ENCODE results near the gene STON1.
A peak's percentile ranks its signal among the peaks of the same experiment; 100 is the strongest.

Gene STON1

GRCh38 chr2:48530033-48530811 is at the start of gene STON1:
STON1 (plus strand) TSS chr2:48530154; CDS start chr2:48580634, 50,480 bp downstream.
- no peaks in the 10 kb centered on the region for H3K27me3 Mint-ChIP-seq
- H3K36me3 Mint-ChIP-seq (ENCODE audit: low read depth), result peaks cover 2% of the 10 kb centered on the region
- H3K4me3 Mint-ChIP-seq, result peak within 1 kb of the TSS; percentile 70
- peak within 1 kb of the TSS; percentile 59 for H3K27ac Mint-ChIP-seq
- no peaks in the 10 kb centered on the region for H3K9me3 Mint-ChIP-seq
- DNase-seq (peak; percentile 20), ATAC-seq (peak; percentile 39)
- peaks cover 21% of the 10 kb centered on the region for H3K4me1 Mint-ChIP-seq

- Mint-ChIP-seq H3K27me3 (no peaks in the 10 kb centered on the region), H3K9me3 (no peaks in the 10 kb centered on the region), H3K27ac (no peak overlapping the region), H3K36me3 (ENCODE audit: low read depth) (peaks cover 22% of the 10 kb centered on the region), H3K4me3 (no peak overlapping the region), H3K4me1 (no peaks in the 10 kb centered on the region)
- ATAC-seq, result no peak
- no peak for DNase-seq
Observed at GRCh38 chr2:48480526-48480925, 49.4 kb upstream of the STON1 start.

GRCh38 chr2:48482313-48482712 is 47.6 kb upstream of the STON1 start:
- no peaks in the 10 kb centered on the region for H3K9me3 Mint-ChIP-seq
- H3K4me3 Mint-ChIP-seq, result no peak overlapping the region
- ATAC-seq (no peak), DNase-seq (no peak)
- H3K4me1 Mint-ChIP-seq, result no peaks in the 10 kb centered on the region
- H3K27ac Mint-ChIP-seq, result no peak overlapping the region
- H3K36me3 Mint-ChIP-seq (ENCODE audit: low read depth), result peaks cover 26% of the 10 kb centered on the region
- H3K27me3 Mint-ChIP-seq, result no peaks in the 10 kb centered on the region

- DNase-seq, result no peak
- no peaks in the 10 kb centered on the region for H3K4me1 Mint-ChIP-seq
- no peak overlapping the region for H3K27ac Mint-ChIP-seq
- no peaks in the 10 kb centered on the region for H3K27me3 Mint-ChIP-seq
- peaks cover 22% of the 10 kb centered on the region for H3K36me3 Mint-ChIP-seq (ENCODE audit: low read depth)
- no peak for ATAC-seq
- no peaks in the 10 kb centered on the region for H3K9me3 Mint-ChIP-seq
- no peak overlapping the region for H3K4me3 Mint-ChIP-seq
Observed at GRCh38 chr2:48482769-48483168, 47.2 kb upstream of the STON1 start.

- Mint-ChIP-seq H3K4me3 (no peak overlapping the region), H3K9me3 (no peaks in the 10 kb centered on the region), H3K27me3 (no peaks in the 10 kb centered on the region), H3K36me3 (ENCODE audit: low read depth) (peaks cover 27% of the 10 kb centered on the region), H3K27ac (no peak overlapping the region), H3K4me1 (no peaks in the 10 kb centered on the region)
- no peak for DNase-seq
- no peak for ATAC-seq
Observed at GRCh38 chr2:48483506-48483905, 46.4 kb upstream of the STON1 start.

- Mint-ChIP-seq H3K4me3 (no peak overlapping the region), H3K27ac (no peak overlapping the region), H3K9me3 (no peaks in the 10 kb centered on the region), H3K4me1 (no peaks in the 10 kb centered on the region), H3K36me3 (ENCODE audit: low read depth) (peaks cover 28% of the 10 kb centered on the region), H3K27me3 (no peaks in the 10 kb centered on the region)
- DNase-seq (no peak), ATAC-seq (no peak)
Observed at GRCh38 chr2:48483916-48484315, 46.0 kb upstream of the STON1 start.

- Mint-ChIP-seq H3K4me1 (no peaks in the 10 kb centered on the region), H3K36me3 (ENCODE audit: low read depth) (peaks cover 23% of the 10 kb centered on the region), H3K4me3 (no peak overlapping the region), H3K9me3 (no peaks in the 10 kb centered on the region), H3K27me3 (no peaks in the 10 kb centered on the region), H3K27ac (no peak overlapping the region)
- DNase-seq, result no peak
- no peak for ATAC-seq
Observed at GRCh38 chr2:48488545-48488944, 41.4 kb upstream of the STON1 start.

- no peaks in the 10 kb centered on the region for H3K9me3 Mint-ChIP-seq
- no peak for DNase-seq
- peaks cover 42% of the 10 kb centered on the region for H3K36me3 Mint-ChIP-seq (ENCODE audit: low read depth)
- no peak for ATAC-seq
- H3K4me3 Mint-ChIP-seq, result no peak overlapping the region
- no peaks in the 10 kb centered on the region for H3K4me1 Mint-ChIP-seq
- H3K27ac Mint-ChIP-seq, result no peak overlapping the region
- no peaks in the 10 kb centered on the region for H3K27me3 Mint-ChIP-seq
Observed at GRCh38 chr2:48496849-48497248, 33.1 kb upstream of the STON1 start.

- H3K4me3 Mint-ChIP-seq, result no peak overlapping the region
- H3K9me3 Mint-ChIP-seq, result no peaks in the 10 kb centered on the region
- H3K36me3 Mint-ChIP-seq (ENCODE audit: low read depth), result peaks cover 47% of the 10 kb centered on the region
- ATAC-seq, result no peak
- no peaks in the 10 kb centered on the region for H3K27me3 Mint-ChIP-seq
- DNase-seq, result no peak
- peaks cover 12% of the 10 kb centered on the region for H3K4me1 Mint-ChIP-seq
- no peak overlapping the region for H3K27ac Mint-ChIP-seq
Observed at GRCh38 chr2:48504647-48505327, 25.2 kb upstream of the STON1 start.

- DNase-seq (no peak), ATAC-seq (no peak)
- Mint-ChIP-seq H3K27me3 (no peaks in the 10 kb centered on the region), H3K27ac (no peak overlapping the region), H3K9me3 (no peaks in the 10 kb centered on the region), H3K4me1 (peaks cover 16% of the 10 kb centered on the region), H3K36me3 (ENCODE audit: low read depth) (peaks cover 47% of the 10 kb centered on the region), H3K4me3 (no peak overlapping the region)
Observed at GRCh38 chr2:48507111-48507510, 22.8 kb upstream of the STON1 start.

- H3K4me1 Mint-ChIP-seq, result peaks cover 16% of the 10 kb centered on the region
- no peaks in the 10 kb centered on the region for H3K27me3 Mint-ChIP-seq
- no peaks in the 10 kb centered on the region for H3K9me3 Mint-ChIP-seq
- no peak overlapping the region for H3K4me3 Mint-ChIP-seq
- H3K27ac Mint-ChIP-seq, result no peak overlapping the region
- ATAC-seq (no peak), DNase-seq (no peak)
- H3K36me3 Mint-ChIP-seq (ENCODE audit: low read depth), result peaks cover 55% of the 10 kb centered on the region
Observed at GRCh38 chr2:48508461-48509124, 21.4 kb upstream of the STON1 start.

- Mint-ChIP-seq H3K36me3 (ENCODE audit: low read depth) (peaks cover 60% of the 10 kb centered on the region), H3K4me1 (peaks cover 16% of the 10 kb centered on the region), H3K27me3 (no peaks in the 10 kb centered on the region), H3K9me3 (no peaks in the 10 kb centered on the region), H3K27ac (no peak overlapping the region), H3K4me3 (no peak overlapping the region)
- no peak for DNase-seq
- no peak for ATAC-seq
Observed at GRCh38 chr2:48510329-48510728, 19.6 kb upstream of the STON1 start.

- Mint-ChIP-seq H3K36me3 (ENCODE audit: low read depth) (peaks cover 64% of the 10 kb centered on the region), H3K4me1 (peaks cover 16% of the 10 kb centered on the region), H3K27ac (no peak overlapping the region), H3K27me3 (no peaks in the 10 kb centered on the region), H3K4me3 (no peak overlapping the region), H3K9me3 (no peaks in the 10 kb centered on the region)
- ATAC-seq (no peak), DNase-seq (no peak)
Observed at GRCh38 chr2:48511849-48512470, 18.0 kb upstream of the STON1 start.

GRCh38 chr2:48512571-48512970 is 17.4 kb upstream of the STON1 start:
- H3K4me1 Mint-ChIP-seq, result peaks cover 16% of the 10 kb centered on the region
- no peak overlapping the region for H3K27ac Mint-ChIP-seq
- ATAC-seq (no peak), DNase-seq (no peak)
- no peak overlapping the region for H3K4me3 Mint-ChIP-seq
- no peaks in the 10 kb centered on the region for H3K27me3 Mint-ChIP-seq
- no peaks in the 10 kb centered on the region for H3K9me3 Mint-ChIP-seq
- peaks cover 65% of the 10 kb centered on the region for H3K36me3 Mint-ChIP-seq (ENCODE audit: low read depth)
